ENCODE measurements around the gene GYG2.

DNA sequence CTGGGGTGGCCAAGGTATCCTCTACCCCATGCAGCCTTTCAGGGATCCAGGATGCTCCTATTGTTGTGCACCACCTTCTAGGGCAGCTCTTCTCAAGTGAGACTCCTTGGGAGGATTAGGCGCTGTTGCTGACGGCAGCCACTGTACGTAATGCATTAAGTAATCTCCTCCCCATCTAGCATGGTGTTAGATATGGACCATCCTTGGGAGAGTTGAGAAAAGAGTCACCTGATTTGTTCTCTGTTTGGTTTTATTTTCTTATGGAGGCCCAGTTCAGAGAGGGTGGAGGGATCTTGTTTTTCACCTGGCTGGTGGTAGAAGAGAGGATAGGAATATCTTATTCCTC, 46.4 kb downstream of the GYG2 start:
- no peak for TF ChIP-seq GATA2 (IDR thresholded peaks at IDR 0.05; ENCODE audit: low read depth, low read length)
- TF ChIP-seq GATA3 (IDR thresholded peaks at IDR 0.05; ENCODE audit: low read depth, low read length) = no peak

Measured in SH-SY5Y (cell line).